Measurements from ENCODE around the gene EHBP1.
"Not testable (repeated sequence)": the region's sequence is repeated elsewhere in the genome, so short reads cannot be mapped to it uniquely, and the experiment has no call there.

The EHBP1 gene

DNA sequence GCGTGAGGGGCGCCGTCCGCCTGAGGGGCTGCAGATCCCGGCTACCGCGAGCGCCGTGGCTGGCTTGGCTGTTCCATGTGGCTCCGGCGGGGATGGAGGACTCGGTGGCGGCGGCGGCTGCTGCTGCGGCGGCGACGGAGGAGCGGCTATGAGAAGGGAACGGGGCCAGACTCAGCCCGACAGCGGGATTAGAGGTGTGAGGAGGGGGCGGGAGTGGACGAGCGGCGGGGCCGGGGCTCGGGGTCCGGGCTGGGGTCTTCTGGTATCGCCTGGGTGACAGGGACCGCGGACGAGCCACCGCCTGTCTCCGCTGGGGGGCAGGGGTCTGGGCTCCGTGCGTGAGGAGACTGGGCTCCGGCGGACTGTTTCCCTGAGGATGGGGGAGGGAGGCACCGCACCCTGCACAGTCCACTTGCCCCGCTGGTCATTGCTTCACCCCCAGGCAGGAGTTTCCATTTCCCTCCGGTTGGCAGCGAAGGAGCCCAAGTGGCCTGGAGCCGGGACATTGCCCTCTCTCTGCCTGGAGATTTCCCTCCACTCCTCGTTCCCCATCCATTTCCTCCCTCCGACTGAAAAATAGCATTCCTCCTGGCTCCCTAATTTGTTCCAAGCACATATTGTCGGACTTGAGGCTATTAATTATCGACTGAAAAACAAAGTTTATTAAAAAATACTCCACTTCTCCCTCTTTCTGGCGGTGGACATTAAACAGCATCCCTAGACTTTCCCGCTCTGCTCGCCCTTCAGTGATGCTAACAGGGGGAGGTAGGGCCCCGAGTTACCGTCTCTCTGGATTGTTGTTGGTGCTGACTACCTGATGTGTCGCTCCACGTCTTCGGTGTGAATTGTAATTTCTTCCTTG lies 577 bp downstream of the EHBP1 start:
- DNase-seq: peak; percentile 37 to 48

- no peak for DNase-seq
These were observed 1.4 kb downstream of the EHBP1 start for GRCh38 chr2:62706721-62707521.

- DNase-seq: no peak
These were observed 3.2 kb downstream of the EHBP1 start for GRCh38 chr2:62708751-62709150.

- no peak for DNase-seq
These were observed 6.5 kb downstream of the EHBP1 start for GRCh38 chr2:62711832-62712494.

DNA sequence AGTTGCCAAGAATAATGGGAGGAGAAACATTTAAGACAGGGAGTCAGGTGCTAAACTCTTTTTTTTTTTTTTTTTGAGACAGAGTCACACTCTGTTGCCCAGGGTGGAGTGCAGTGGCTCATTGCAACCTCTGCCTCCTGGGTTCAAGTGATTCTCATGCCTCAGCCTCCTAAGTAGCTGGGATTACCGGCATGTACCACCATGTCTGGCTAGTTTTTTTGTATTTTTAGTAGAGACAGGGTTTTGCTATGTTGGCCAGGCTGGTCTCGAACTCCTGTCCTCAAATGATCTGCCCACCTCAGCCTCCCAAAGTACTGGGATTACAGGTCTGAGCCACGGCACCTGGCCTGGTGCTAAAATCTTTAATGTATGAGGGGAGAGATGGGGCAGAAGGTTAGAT lies 7.7 kb downstream of the EHBP1 start:
- not testable (repeated sequence) for DNase-seq

DNA sequence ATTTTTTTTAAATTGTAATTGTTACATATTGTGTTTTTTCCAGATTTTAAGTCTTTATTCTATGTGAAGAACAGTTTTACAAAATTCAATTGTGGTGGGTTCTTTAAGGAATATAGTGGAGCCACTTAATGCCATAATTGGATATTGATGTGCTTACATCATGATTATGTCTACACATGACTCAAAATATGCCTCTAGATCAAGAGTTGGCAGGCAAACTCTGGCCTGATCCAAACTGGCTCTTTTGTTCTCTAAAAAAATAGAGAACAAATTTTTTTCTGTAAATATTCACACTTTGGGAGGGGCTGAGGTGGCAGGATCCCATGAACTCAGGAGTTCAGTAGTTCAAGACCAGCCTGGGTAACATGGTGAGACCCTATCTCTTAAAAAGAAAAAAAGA lies 8.3 kb downstream of the EHBP1 start:
- DNase-seq: no peak

GRCh38 chr2:62716768-62717167 lies 11.3 kb downstream of the EHBP1 start:
- DNase-seq: no peak

DNA sequence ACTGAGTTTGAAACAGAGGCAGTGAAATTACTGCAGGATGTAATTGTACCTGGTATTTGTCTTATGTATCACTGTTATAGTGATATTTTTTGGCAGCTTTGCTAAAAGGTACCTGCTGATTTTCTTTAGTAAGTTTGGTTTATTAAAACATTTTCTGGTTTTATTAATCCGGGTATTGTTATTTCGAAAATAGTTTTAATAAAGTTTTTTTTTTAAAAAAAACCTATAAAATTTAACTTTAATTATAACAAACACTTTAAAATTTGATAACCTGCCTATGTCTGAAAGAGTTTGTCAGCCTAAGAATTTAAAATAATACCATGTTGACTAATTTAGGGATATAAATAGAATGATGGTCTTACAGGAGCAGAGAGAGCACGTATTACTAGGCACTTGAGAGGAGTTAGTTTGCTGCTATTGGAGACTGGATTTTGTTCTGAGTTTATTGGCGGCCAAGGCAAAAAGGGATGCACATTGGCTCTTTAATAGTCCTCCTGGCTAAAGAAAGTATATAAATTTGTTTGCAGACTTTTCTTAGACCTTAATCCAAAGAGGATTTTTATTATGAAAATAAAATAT lies 12.1 kb downstream of the EHBP1 start:
- no peak for DNase-seq

DNA sequence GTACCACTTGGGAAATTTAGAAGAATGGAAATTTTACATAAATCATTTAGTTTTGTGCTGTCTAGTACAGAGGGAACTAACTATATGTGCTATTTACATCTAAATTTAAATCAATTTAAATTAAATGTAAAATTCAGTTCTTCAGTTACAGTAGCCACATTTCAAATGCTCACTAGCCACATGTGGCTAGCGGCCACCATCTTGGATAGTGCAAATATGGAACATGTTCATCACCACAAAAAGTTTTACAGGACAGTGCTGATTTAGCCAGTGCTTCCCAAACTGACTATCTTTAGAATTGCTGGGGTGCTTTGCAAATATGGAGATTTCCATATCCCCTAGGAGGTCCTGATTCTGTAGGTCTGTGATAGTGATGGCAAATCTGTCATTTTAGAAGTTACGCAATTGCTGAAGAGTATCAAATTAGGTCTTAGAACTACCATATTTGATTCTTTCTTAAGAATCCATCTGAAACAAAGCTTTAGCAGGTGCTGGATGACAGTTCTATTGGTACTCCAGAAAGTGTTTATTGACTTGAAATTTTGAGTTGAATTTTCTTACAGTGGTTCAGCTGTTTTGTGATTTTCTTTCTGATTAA lies 12.8 kb downstream of the EHBP1 start:
- no peak for DNase-seq

DNA sequence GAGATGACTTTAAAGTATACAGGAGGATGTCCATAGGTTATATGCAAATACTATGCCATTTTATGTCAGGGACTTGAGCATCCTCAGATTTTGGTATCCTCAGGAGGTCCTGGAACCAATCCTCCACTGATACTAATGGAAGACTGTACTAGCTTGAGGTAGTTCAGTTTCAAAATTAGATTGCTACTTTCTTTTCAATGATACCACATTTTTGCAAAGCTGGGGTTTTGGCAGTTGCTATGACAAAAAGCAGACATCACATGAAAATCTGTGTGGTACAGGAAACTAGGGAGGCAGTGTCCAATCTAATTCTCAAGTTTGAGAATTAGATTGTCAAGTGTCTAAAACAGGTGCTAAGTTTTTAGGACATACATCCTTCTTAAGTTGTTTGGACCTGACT lies 14.2 kb downstream of the EHBP1 start:
- DNase-seq: no peak

DNA sequence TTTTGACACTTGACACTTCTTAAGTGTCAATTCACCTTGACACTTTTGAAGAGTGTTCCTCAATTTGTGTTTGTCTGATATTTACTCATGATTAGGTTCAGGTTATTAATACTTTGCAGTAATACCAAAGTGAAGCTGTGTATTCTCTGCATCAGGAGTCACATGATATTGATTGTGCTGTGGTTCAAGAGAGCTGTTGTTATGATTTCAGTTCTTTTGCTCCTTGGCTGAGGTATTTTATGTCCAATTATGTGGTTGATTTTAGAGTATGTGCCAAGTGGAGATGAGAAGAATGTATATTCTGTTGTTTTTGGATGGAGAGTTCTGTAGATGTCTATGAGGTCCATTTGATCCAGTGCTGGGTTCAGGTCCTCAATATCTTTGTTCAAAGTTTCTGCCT lies 17.2 kb downstream of the EHBP1 start:
- no peak for DNase-seq

GRCh38 chr2:62723253-62723652 lies 17.7 kb downstream of the EHBP1 start:
- DNase-seq: no peak

- DNase-seq: no peak
These were observed 18.6 kb downstream of the EHBP1 start for GRCh38 chr2:62724106-62724505.

- no peak for DNase-seq
These were observed 19.6 kb downstream of the EHBP1 start for GRCh38 chr2:62724886-62725711.

DNA sequence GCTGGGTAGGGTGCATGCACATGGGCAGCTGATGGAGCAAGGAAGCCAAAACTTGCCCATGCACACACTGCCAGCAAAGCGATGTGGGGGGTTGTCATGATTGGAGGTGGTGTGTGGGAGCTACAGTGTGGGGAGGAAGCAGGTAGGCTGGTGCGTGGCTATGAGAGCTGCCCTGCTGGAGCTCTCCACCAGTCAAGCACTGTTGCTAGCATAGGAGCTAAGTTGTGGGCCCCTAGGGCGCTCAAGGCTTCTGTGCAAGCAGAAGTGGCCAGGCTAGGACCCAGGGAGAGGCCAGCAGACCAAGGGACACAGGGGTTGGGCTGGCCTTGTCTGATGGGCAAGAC lies 20.2 kb downstream of the EHBP1 start:
- no peak for DNase-seq

GRCh38 chr2:62727259-62727867 lies 21.9 kb downstream of the EHBP1 start:
- DNase-seq: no peak

DNA sequence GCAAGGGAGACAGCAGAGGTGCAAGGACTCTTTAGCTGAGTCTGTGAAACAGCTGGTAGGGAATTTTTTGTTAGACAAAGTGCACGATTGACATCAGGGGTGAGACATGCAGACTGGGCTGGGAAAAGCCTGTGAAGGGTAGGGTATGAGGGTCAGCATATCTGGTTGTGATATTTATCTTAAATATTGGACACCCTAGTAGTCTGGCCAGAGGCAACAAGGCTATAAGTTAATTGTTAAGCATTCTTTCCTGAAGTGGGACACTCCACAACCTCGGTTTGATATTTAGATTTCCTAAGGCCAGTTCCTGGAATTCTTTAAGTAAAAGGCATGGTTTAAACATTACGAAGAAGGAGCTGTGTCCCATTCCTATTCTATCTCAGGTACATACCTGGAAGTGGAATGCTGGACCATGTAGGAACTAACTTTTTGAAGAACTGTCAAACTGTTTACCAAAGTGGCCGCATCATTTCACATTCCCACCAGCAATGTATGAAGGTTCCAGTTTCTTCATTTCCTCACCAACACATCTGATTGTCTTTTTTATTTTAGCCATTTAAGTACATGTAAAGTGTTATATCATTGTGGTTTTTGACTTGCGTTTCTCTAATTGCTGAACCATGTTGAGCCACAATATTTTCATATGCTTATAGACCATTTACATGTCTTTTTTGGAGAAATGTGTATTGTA lies 22.5 kb downstream of the EHBP1 start:
- no peak for DNase-seq

GRCh38 chr2:62731275-62731674 lies 25.8 kb downstream of the EHBP1 start:
- DNase-seq: no peak

GRCh38 chr2:62732262-62732777 lies 26.8 kb downstream of the EHBP1 start:
- DNase-seq: no peak

DNA sequence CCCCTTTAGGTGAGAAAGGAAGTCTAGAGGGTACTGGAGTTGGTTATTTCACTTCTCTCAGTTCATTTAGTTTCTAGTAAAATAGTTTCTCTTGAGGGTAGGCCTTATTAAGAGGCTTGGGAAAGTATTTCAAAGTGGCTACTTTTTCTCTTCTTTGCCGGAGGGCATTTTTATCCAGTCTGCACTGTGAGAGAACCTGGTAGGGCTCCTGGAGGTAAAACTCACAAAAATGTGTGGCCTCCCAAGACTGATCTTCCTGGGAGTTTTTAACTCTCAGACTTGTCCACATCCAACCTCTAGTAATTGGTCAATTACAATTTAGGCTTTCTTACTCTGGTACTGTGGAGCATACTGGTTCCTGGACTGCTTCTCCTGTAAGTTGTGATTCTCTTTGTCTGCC lies 28.0 kb downstream of the EHBP1 start:
- DNase-seq: no peak
